ENCODE measurements around the gene MRPL40. TPM values are rescaled to one million over a fixed set of nuclear protein-coding genes. Genes with fewer than 3 reads are reported as not detected.

The MRPL40 gene
- total and polyA plus RNA-seq, 2 donors (not counting 1 experiment from before 2014, with no cell fraction given), result 44.4 to 44.8 TPM

- peaks cover 9% of the 10 kb centered on the region for H3K36me3 ChIP-seq (ENCODE audit: control insufficient read depth, insufficient read depth, low read length)
- no peak overlapping the region for H2AFZ ChIP-seq (ENCODE audit: low read length)
- H4K20me1 ChIP-seq (ENCODE audit: control insufficient read depth, extremely low read depth, insufficient read depth, low read length), result no peaks in the 10 kb centered on the region
- H3K4me3 ChIP-seq (replicated peaks in 1 of 4; ENCODE audit: control extremely low read depth in 1 of 4, insufficient read depth in 1 of 4, low read depth in 3 of 4, low read length in 4 of 4), result no peak overlapping the region
- H3K9ac ChIP-seq (ENCODE audit: insufficient read depth, low read length), result no peak overlapping the region
- no peak for DNase-seq (ENCODE audit: low read depth in 2 of 2)
- H3K4me2 ChIP-seq (ENCODE audit: extremely low read depth, insufficient read depth, low read length), result no peak overlapping the region
- no peaks in the 10 kb centered on the region for H3K4me1 ChIP-seq (ENCODE audit: control insufficient read depth, extremely low read depth, insufficient read depth, low read length)
- peaks cover 31% of the 10 kb centered on the region for H3K79me2 ChIP-seq (ENCODE audit: control insufficient read depth, insufficient read depth, low read length)
- no peaks in the 10 kb centered on the region for H3K9me3 ChIP-seq (ENCODE audit: control insufficient read depth, insufficient read depth, low read depth, low read length)
- H3K27ac ChIP-seq (ENCODE audit: insufficient read depth, low read length), result no peak overlapping the region
- H3K27me3 ChIP-seq (ENCODE audit: control insufficient read depth, insufficient read depth, low read length), result no peaks in the 10 kb centered on the region
- TF ChIP-seq EZH2 (IDR thresholded peaks at IDR 0.05; ENCODE audit: low read length, missing control alignments), result no peak
- TF ChIP-seq CTCF (conservative IDR thresholded peaks at IDR 0.05 in 1 of 2, IDR thresholded peaks at IDR 0.05 in 1 of 2; ENCODE audit: low read depth in 1 of 2, low read length in 2 of 2), result no peak
Measured at GRCh38 chr22:19411690-19412045, 20.7 kb upstream of the MRPL40 start.

- H2AFZ ChIP-seq (ENCODE audit: low read length), result no peak overlapping the region
- no peak overlapping the region for H3K9ac ChIP-seq (ENCODE audit: insufficient read depth, low read length)
- no peaks in the 10 kb centered on the region for H3K27me3 ChIP-seq (ENCODE audit: control insufficient read depth, insufficient read depth, low read length)
- H3K27ac ChIP-seq (ENCODE audit: insufficient read depth, low read length), result no peak overlapping the region
- H3K36me3 ChIP-seq (ENCODE audit: control insufficient read depth, insufficient read depth, low read length), result peaks cover 9% of the 10 kb centered on the region
- no peak overlapping the region for H3K4me3 ChIP-seq (replicated peaks in 1 of 4; ENCODE audit: control extremely low read depth in 1 of 4, insufficient read depth in 1 of 4, low read depth in 3 of 4, low read length in 4 of 4)
- H3K4me2 ChIP-seq (ENCODE audit: extremely low read depth, insufficient read depth, low read length), result no peak overlapping the region
- no peaks in the 10 kb centered on the region for H4K20me1 ChIP-seq (ENCODE audit: control insufficient read depth, extremely low read depth, insufficient read depth, low read length)
- DNase-seq (ENCODE audit: low read depth in 2 of 2), result no peak
- H3K9me3 ChIP-seq (ENCODE audit: control insufficient read depth, insufficient read depth, low read depth, low read length), result no peaks in the 10 kb centered on the region
- H3K4me1 ChIP-seq (ENCODE audit: control insufficient read depth, extremely low read depth, insufficient read depth, low read length), result no peaks in the 10 kb centered on the region
- TF ChIP-seq EZH2 (IDR thresholded peaks at IDR 0.05; ENCODE audit: low read length, missing control alignments) (no peak), CTCF (conservative IDR thresholded peaks at IDR 0.05 in 1 of 2, IDR thresholded peaks at IDR 0.05 in 1 of 2; ENCODE audit: low read depth in 1 of 2, low read length in 2 of 2) (no peak)
- H3K79me2 ChIP-seq (ENCODE audit: control insufficient read depth, insufficient read depth, low read length), result peaks cover 37% of the 10 kb centered on the region
Measured at GRCh38 chr22:19412478-19412877, 19.9 kb upstream of the MRPL40 start.

GRCh38 chr22:19412923-19413322, 19.4 kb upstream of the MRPL40 start:
- H3K4me3 ChIP-seq (replicated peaks in 1 of 4; ENCODE audit: control extremely low read depth in 1 of 4, insufficient read depth in 1 of 4, low read depth in 3 of 4, low read length in 4 of 4), result no peak overlapping the region
- peaks cover 41% of the 10 kb centered on the region for H3K79me2 ChIP-seq (ENCODE audit: control insufficient read depth, insufficient read depth, low read length)
- H3K4me1 ChIP-seq (ENCODE audit: control insufficient read depth, extremely low read depth, insufficient read depth, low read length), result no peaks in the 10 kb centered on the region
- no peak overlapping the region for H3K27ac ChIP-seq (ENCODE audit: insufficient read depth, low read length)
- no peaks in the 10 kb centered on the region for H4K20me1 ChIP-seq (ENCODE audit: control insufficient read depth, extremely low read depth, insufficient read depth, low read length)
- H3K36me3 ChIP-seq (ENCODE audit: control insufficient read depth, insufficient read depth, low read length), result peaks cover 7% of the 10 kb centered on the region
- no peak overlapping the region for H2AFZ ChIP-seq (ENCODE audit: low read length)
- H3K27me3 ChIP-seq (ENCODE audit: control insufficient read depth, insufficient read depth, low read length), result no peaks in the 10 kb centered on the region
- no peaks in the 10 kb centered on the region for H3K9me3 ChIP-seq (ENCODE audit: control insufficient read depth, insufficient read depth, low read depth, low read length)
- H3K9ac ChIP-seq (ENCODE audit: insufficient read depth, low read length), result no peak overlapping the region
- H3K4me2 ChIP-seq (ENCODE audit: extremely low read depth, insufficient read depth, low read length), result no peak overlapping the region
- no peak for DNase-seq (ENCODE audit: low read depth in 2 of 2)
- TF ChIP-seq CTCF (conservative IDR thresholded peaks at IDR 0.05 in 1 of 2, IDR thresholded peaks at IDR 0.05 in 1 of 2; ENCODE audit: low read depth in 1 of 2, low read length in 2 of 2) (no peak), EZH2 (IDR thresholded peaks at IDR 0.05; ENCODE audit: low read length, missing control alignments) (no peak)
